Astrocyte of the hippocampus (primary cell): ENCODE data around the gene GRK5.

Experiments
- DNase-seq: peaks from one replicate; pipeline ENCODE4 v3.0.0; 2011; ENCODE audit warnings: low read depth, low spot score

The GRK5 gene

DNA sequence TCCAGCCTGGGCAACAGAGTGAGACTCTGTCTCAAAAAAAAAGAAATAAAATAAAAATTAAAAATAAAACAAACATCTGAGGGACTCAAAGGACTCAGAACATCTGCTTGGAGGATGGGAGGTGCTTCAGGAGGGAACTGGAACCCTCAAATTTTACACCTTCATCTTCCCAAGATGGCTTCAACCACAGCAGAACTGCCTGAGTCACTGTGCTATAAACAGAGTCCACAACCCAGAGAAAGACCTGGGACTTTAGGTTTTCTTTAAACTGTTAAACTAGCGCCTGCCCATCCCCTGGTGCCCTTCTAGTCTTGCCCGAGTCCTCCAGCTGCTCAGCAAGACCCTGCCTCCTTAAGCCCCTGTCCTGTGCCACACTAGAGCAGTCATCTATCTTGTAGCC is 294.3 kb downstream of the GRK5 start:
- DNase-seq = no peak

DNA sequence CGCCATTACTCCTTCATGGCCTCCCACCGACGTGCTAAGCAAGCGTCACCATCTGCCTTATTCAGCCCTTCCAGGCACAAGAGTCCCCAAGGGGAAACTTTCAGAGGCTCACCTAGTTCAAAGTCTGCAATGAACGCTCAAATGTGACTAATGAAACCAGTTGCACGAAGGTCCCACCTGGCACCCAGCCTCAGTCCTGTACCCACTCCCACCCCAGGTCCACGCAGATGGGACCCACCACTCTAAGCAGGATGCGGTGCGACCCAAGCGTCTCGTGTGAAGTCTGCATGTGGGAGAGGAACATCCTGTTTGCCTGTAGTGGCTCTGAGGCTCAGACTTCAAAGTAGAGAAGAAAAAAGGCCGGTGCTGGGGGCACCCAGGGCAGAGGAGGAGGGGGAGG is 294.8 kb downstream of the GRK5 start:
- DNase-seq = no peak

DNA sequence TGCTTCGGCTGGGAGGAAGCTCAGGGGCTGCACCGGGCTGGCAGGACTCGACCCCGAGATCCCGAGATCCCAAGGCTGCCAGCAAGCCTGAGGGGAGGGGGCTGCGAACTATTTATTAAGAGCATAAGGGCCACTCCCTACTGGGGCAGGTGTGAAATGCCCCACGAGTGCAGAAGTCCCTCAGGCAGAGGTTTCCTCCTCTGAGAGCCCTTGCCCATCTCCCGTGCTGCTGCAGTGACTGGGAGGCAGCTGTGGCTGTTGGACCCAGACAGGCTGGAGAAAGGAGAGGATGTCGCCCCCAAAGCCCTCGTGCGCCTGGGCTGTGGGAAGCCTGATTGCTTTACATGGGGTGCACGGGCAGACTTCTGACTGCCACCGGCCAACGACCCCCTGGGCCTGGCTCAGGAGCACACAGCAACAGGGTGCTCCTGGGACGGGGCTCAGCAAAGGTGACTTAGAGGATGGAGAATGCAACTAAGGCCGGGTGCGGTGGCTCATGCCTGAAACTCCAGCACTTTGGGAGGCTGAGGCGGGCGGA is 295.3 kb downstream of the GRK5 start:
- no peak for DNase-seq

- no peak for DNase-seq
These were observed 296.4 kb downstream of the GRK5 start for GRCh38 chr10:119503821-119504220.

- DNase-seq = no peak
These were observed 297.3 kb downstream of the GRK5 start for GRCh38 chr10:119504651-119505050.

DNA sequence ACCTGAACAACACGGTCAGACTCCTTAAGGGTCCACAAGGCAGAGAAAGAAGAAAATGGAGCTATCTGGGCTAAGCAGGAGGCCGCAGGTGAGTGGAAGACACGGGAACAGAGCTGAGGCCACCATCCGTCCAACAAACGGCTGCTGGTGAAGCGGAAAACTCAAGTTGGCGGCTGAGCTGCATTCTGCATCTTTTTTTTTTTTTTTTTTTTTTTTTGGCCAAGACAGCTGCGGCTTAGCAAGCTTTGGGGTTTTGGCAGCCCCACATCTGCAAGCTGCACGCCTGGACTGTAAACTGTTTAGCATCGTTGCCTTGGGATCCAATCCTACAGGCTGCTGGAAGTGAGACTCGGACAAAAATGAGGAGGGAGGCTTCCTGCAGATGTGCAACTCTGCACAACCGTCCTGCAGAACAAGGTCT is 297.8 kb downstream of the GRK5 start:
- DNase-seq = no peak
